Measurements from ENCODE around the gene ATP6V1E1. TPM values are rescaled to one million over a fixed set of nuclear protein-coding genes. Genes with fewer than 3 reads are reported as not detected.

ATP6V1E1 gene
- total and polyA plus RNA-seq, 7 donors = 122 to 263 (median 158) TPM

GRCh38 chr22:17665854-17666253, 37.3 kb upstream of the ATP6V1E1 start:
- Histone ChIP-seq H3K36me3 (ENCODE audit: insufficient read depth in 1 of 2, low read depth in 1 of 2) (peaks cover 0 to 62% of the 10 kb centered on the region in 2 donors), H3K4me3 (no peak overlapping the region), H3K4me1 (peaks cover 6% of the 10 kb centered on the region), H3K27ac (no peak overlapping the region), H3K27me3 (ENCODE audit: insufficient read depth in 3 of 3, low read length in 2 of 3) (no peaks in the 10 kb centered on the region), H3K9me3 (no peaks in the 10 kb centered on the region)
- no peak for TF ChIP-seq CTCF (IDR thresholded peaks at IDR 0.05)
- intact Hi-C loops (cut with DNase I) = no loop called here
- DNase-seq (no peak), ATAC-seq (peak in 2 of 4 donors; percentile 39 to 40)
- whole genome bisulfite sequencing, 3 donors = 64 to 65% (median 65%) methylated on average over 3 of the region's 3 CpGs

GRCh38 chr22:17665248-17665647, 36.7 kb upstream of the ATP6V1E1 start:
- Histone ChIP-seq H3K27ac (no peak overlapping the region), H3K4me3 (no peak overlapping the region), H3K4me1 (peaks cover 6% of the 10 kb centered on the region), H3K27me3 (ENCODE audit: insufficient read depth in 3 of 3, low read length in 2 of 3) (no peaks in the 10 kb centered on the region), H3K36me3 (ENCODE audit: insufficient read depth in 1 of 2, low read depth in 1 of 2) (peaks cover 0 to 62% of the 10 kb centered on the region in 2 donors), H3K9me3 (no peaks in the 10 kb centered on the region)
- DNase-seq = no peak
- intact Hi-C loops (cut with DNase I) = no loop called here
- WGBS, 3 donors = 94 to 96% (median 96%) methylated on average over 3 of the region's 3 CpGs
- no peak for TF ChIP-seq CTCF (IDR thresholded peaks at IDR 0.05)
- ATAC-seq = no peak

GRCh38 chr22:17664414-17665055, 36.0 kb upstream of the ATP6V1E1 start:
- no peaks in the 10 kb centered on the region for H3K27me3 ChIP-seq (ENCODE audit: insufficient read depth in 3 of 3, low read length in 2 of 3)
- H3K36me3 ChIP-seq (ENCODE audit: insufficient read depth in 1 of 2, low read depth in 1 of 2) = peaks cover 0 to 70% of the 10 kb centered on the region in 2 donors
- no peaks in the 10 kb centered on the region for H3K9me3 ChIP-seq
- H3K4me1 ChIP-seq = peaks cover 6% of the 10 kb centered on the region
- peak in 2 of 4 donors; percentile 7 to 8 for ATAC-seq
- intact Hi-C loops (cut with DNase I) = no loop called here
- DNase-seq = no peak
- no peak overlapping the region for H3K4me3 ChIP-seq
- TF ChIP-seq CTCF (IDR thresholded peaks at IDR 0.05) = no peak
- H3K27ac ChIP-seq = no peak overlapping the region
- 91 to 96% (median 93%) methylated on average over 6 of the region's 6 CpGs for WGBS, 3 donors

- H3K27me3 ChIP-seq (ENCODE audit: insufficient read depth in 3 of 3, low read length in 2 of 3) = no peaks in the 10 kb centered on the region
- no peaks in the 10 kb centered on the region for H3K4me1 ChIP-seq
- H3K9me3 ChIP-seq = no peaks in the 10 kb centered on the region
- no peak for DNase-seq
- TF ChIP-seq CTCF (IDR thresholded peaks at IDR 0.05) = no peak
- intact Hi-C loops (cut with DNase I) = no loop called here
- no peak for ATAC-seq
- peaks cover 2 to 68% of the 10 kb centered on the region in 2 donors for H3K36me3 ChIP-seq (ENCODE audit: insufficient read depth in 1 of 2, low read depth in 1 of 2)
- no peak overlapping the region for H3K27ac ChIP-seq
- no peak overlapping the region for H3K4me3 ChIP-seq
- 79 to 89% (median 85%) methylated on average over 10 of the region's 10 CpGs for whole genome bisulfite sequencing, 3 donors
Measured at GRCh38 chr22:17656870-17657395, 28.4 kb upstream of the ATP6V1E1 start.

Data from psoas muscle (tissue), 8 donors.